KMS-11 (cell line): ENCODE results near the gene COL19A1.
"Not testable (repeated sequence)": the region's sequence is repeated elsewhere in the genome, so short reads cannot be mapped to it uniquely, and the experiment has no call there.

Source experiments
- H2AFZ ChIP-seq: fragments of 200-600 bp; sonication (generic); 2 replicates; pipeline ENCODE4 v1.6.1; 2016; ENCODE audit warnings: antibody characterized with exemption, mixed run types, low read depth
- H3K27ac ChIP-seq: fragments of 200-600 bp; sonication (generic); 2 replicates; pipeline ENCODE4 v1.6.1; 2016; ENCODE audit warnings: mild to moderate bottlenecking, mixed run types
- H3K27me3 ChIP-seq: fragments of 200-600 bp; sonication (generic); 2 replicates; pipeline ENCODE4 v1.6.1; 2017; ENCODE audit warnings: mild to moderate bottlenecking, low read depth, mixed run types, moderate library complexity; ENCODE audit not compliant: insufficient read depth
- H3K36me3 ChIP-seq: fragments of 200-600 bp; sonication (generic); 2 replicates; pipeline ENCODE4 v1.6.1; 2017; ENCODE audit warnings: mild to moderate bottlenecking, mixed run types; ENCODE audit not compliant: insufficient read depth
- H3K4me1 ChIP-seq: fragments of 200-600 bp; sonication (generic); 2 replicates; pipeline ENCODE4 v1.6.1; 2016; ENCODE audit warnings: mild to moderate bottlenecking, low read depth, mixed run types; ENCODE audit not compliant: poor library complexity, severe bottlenecking
- H3K4me2 ChIP-seq: fragments of 200-600 bp; sonication (generic); 2 replicates; pipeline ENCODE4 v1.7.0; 2016; ENCODE audit warnings: mild to moderate bottlenecking, mixed run types
- H3K4me3 ChIP-seq: fragments of 200-600 bp; sonication (generic); IDR thresholded peaks from 2 replicates; pipeline ENCODE4 v1.6.1; 2017; ENCODE audit warnings: low read depth, low read length, mixed read lengths; ENCODE audit not compliant: insufficient read depth
- H3K79me2 ChIP-seq: fragments of 200-600 bp; sonication (generic); 2 replicates; pipeline ENCODE4 v1.6.1; 2016; ENCODE audit warnings: low read depth, mixed run types; ENCODE audit not compliant: insufficient read depth
- H3K9ac ChIP-seq: fragments of 200-600 bp; sonication (generic); 2 replicates; pipeline ENCODE4 v1.6.1; 2016; ENCODE audit warnings: mild to moderate bottlenecking, mixed run types
- H4K20me1 ChIP-seq: fragments of 200-600 bp; sonication (generic); 2 replicates; pipeline ENCODE4 v1.6.1; 2016; ENCODE audit warnings: mild to moderate bottlenecking, mixed run types; ENCODE audit not compliant: insufficient read depth
- CTCF ChIP-seq: fragments of 200-600 bp; sonication (generic); conservative IDR thresholded peaks from 2 replicates; pipeline ENCODE4 v1.6.1; 2017; ENCODE audit warnings: low read depth, mild to moderate bottlenecking, antibody characterized with exemption, low read length, moderate library complexity, mixed read lengths

Gene COL19A1

GRCh38 chr6:69954733-69955132 is 88.4 kb downstream of the COL19A1 start:
- Histone ChIP-seq H3K4me3 (no peak overlapping the region), H3K27me3 (no peaks in the 10 kb centered on the region), H3K79me2 (no peaks in the 10 kb centered on the region), H3K4me1 (no peaks in the 10 kb centered on the region), H3K4me2 (no peak overlapping the region), H4K20me1 (no peaks in the 10 kb centered on the region), H3K27ac (no peak overlapping the region), H3K36me3 (no peaks in the 10 kb centered on the region), H2AFZ (no peak overlapping the region), H3K9ac (no peak overlapping the region)
- no peak for TF ChIP-seq CTCF

- H2AFZ ChIP-seq = no peak overlapping the region
- no peak overlapping the region for H3K4me2 ChIP-seq
- H3K79me2 ChIP-seq = no peaks in the 10 kb centered on the region
- H3K27ac ChIP-seq = no peak overlapping the region
- no peak overlapping the region for H3K4me3 ChIP-seq
- H3K9ac ChIP-seq = no peak overlapping the region
- H3K4me1 ChIP-seq = no peaks in the 10 kb centered on the region
- H3K27me3 ChIP-seq = no peaks in the 10 kb centered on the region
- H3K36me3 ChIP-seq = no peaks in the 10 kb centered on the region
- no peak for TF ChIP-seq CTCF
- no peaks in the 10 kb centered on the region for H4K20me1 ChIP-seq
These were observed 91.7 kb downstream of the COL19A1 start for GRCh38 chr6:69957985-69958559.

- Histone ChIP-seq H3K27me3 (no peaks in the 10 kb centered on the region), H3K27ac (no peak overlapping the region), H3K4me1 (no peaks in the 10 kb centered on the region), H3K9ac (no peak overlapping the region), H3K4me3 (no peak overlapping the region), H3K79me2 (no peaks in the 10 kb centered on the region), H3K36me3 (no peaks in the 10 kb centered on the region), H4K20me1 (no peaks in the 10 kb centered on the region), H3K4me2 (no peak overlapping the region), H2AFZ (no peak overlapping the region)
- TF ChIP-seq CTCF = no peak
These were observed 92.6 kb downstream of the COL19A1 start for GRCh38 chr6:69958978-69959377.

- H3K4me2 ChIP-seq, H3K36me3 ChIP-seq, H3K27me3 ChIP-seq, H3K4me3 ChIP-seq, H4K20me1 ChIP-seq, H3K9ac ChIP-seq, H3K4me1 ChIP-seq, H3K79me2 ChIP-seq, H3K27ac ChIP-seq, H2AFZ ChIP-seq: not testable (repeated sequence)
These were observed 99.6 kb downstream of the COL19A1 start for GRCh38 chr6:69965974-69966373.

GRCh38 chr6:69973138-69973537 is 106.8 kb downstream of the COL19A1 start:
- Histone ChIP-seq H3K9ac (no peak overlapping the region), H3K27ac (no peak overlapping the region), H4K20me1 (no peaks in the 10 kb centered on the region), H3K27me3 (no peaks in the 10 kb centered on the region), H3K4me2 (no peak overlapping the region), H2AFZ (no peak overlapping the region), H3K36me3 (no peaks in the 10 kb centered on the region), H3K4me3 (no peak overlapping the region), H3K79me2 (no peaks in the 10 kb centered on the region), H3K4me1 (no peaks in the 10 kb centered on the region)
- TF ChIP-seq CTCF = no peak
